OCI-LY7 (cell line): Measurements from ENCODE around the gene KIAA1671. TPM values are rescaled to one million over a fixed set of nuclear protein-coding genes. Genes with fewer than 3 reads are reported as not detected.
"Not testable (repeated sequence)": the region's sequence is repeated elsewhere in the genome, so short reads cannot be mapped to it uniquely, and the experiment has no call there.

Experiments
- BruUV-seq: library from RNA; stranded (reverse); fragments of 400-500 nt; replicated peaks from 2 replicates; lab custom pipeline; 2021; lab: Mats Ljungman, UMichigan
- CTCF ChIA-PET: fragments of 300-600 bp; sonication (Branson Sonifier 250); formaldehyde crosslinking; loops from one replicate; lab custom pipeline; 2022; ENCODE audit warnings: antibody characterized with exemption; ENCODE audit not compliant: unreplicated experiment; lab: Charles Lee
- POLR2A ChIA-PET: fragments of 300-600 bp; sonication (Branson Sonifier 250); formaldehyde crosslinking; loops from one replicate; lab custom pipeline; 2022; ENCODE audit warnings: antibody characterized with exemption; lab: Charles Lee
- DNase-seq: peaks from one replicate; pipeline ENCODE4 v3.0.0-alpha.2; 2015; ENCODE audit warnings: low spot score
- H2AFZ ChIP-seq: fragments of 200-600 bp; sonication (generic), shearing (Covaris generic); 2 replicates; pipeline ENCODE4 v1.6.1; 2014; ENCODE audit warnings: mild to moderate bottlenecking, antibody characterized with exemption, low read length, moderate library complexity
- H3K27ac ChIP-seq: fragments of 200-600 bp; sonication (generic); 2 replicates; pipeline ENCODE4 v1.5.1; 2014; ENCODE audit warnings: mixed run types, low read depth, mild to moderate bottlenecking, moderate library complexity, low read length, inconsistent platforms; ENCODE audit not compliant: poor library complexity, severe bottlenecking
- H3K36me3 ChIP-seq: fragments of 200-600 bp; sonication (generic); 2 replicates; pipeline ENCODE4 v1.6.1; 2014; ENCODE audit warnings: mild to moderate bottlenecking, antibody characterized with exemption, low read length, moderate library complexity, mixed read lengths; ENCODE audit not compliant: insufficient read depth
- H3K4me1 ChIP-seq: fragments of 200-600 bp; sonication (generic); 2 replicates; pipeline ENCODE4 v1.5.1; 2014; ENCODE audit warnings: mild to moderate bottlenecking, low read length; ENCODE audit not compliant: insufficient read depth, poor library complexity, severe bottlenecking
- H3K4me2 ChIP-seq: fragments of 200-600 bp; sonication (generic); 2 replicates; pipeline ENCODE4 v1.6.1; 2014; ENCODE audit warnings: mild to moderate bottlenecking, low read length
- H3K4me3 ChIP-seq: fragments of 200-600 bp; sonication (generic); 2 replicates; pipeline ENCODE4 v1.5.1; 2014; ENCODE audit warnings: mild to moderate bottlenecking, low read depth, low read length; ENCODE audit not compliant: poor library complexity, severe bottlenecking
- H3K79me2 ChIP-seq: fragments of 200-600 bp; sonication (generic); 2 replicates; pipeline ENCODE4 v1.6.1; 2016; ENCODE audit warnings: low read depth, mild to moderate bottlenecking, low read length, moderate library complexity, mixed read lengths; ENCODE audit not compliant: insufficient read depth
- H3K9me2 ChIP-seq: fragments of 200-600 bp; sonication (generic); 2 replicates; pipeline ENCODE4 v1.6.1; 2016; ENCODE audit warnings: mild to moderate bottlenecking, low read length, mixed read lengths; ENCODE audit not compliant: insufficient read depth
- H3K9me3 ChIP-seq: fragments of 200-600 bp; sonication (generic); 2 replicates; pipeline ENCODE4 v1.6.1; 2014; ENCODE audit warnings: mild to moderate bottlenecking, mixed run types, low read length, mixed read lengths
- H4K20me1 ChIP-seq: fragments of 200-600 bp; sonication (generic); 2 replicates; pipeline ENCODE4 v1.6.1; 2014; ENCODE audit warnings: mild to moderate bottlenecking, antibody characterized with exemption, low read length, moderate library complexity, mixed read lengths; ENCODE audit not compliant: insufficient read depth
- CTCF ChIP-seq: fragments of 200-600 bp; sonication (generic); conservative IDR thresholded peaks from 2 replicates; pipeline ENCODE4 v1.5.1; 2014; ENCODE audit warnings: mild to moderate bottlenecking, antibody characterized with exemption, low read length, moderate library complexity, mixed read lengths
- EZH2phosphoT487 ChIP-seq: fragments of 200-600 bp; sonication (generic); IDR thresholded peaks from 2 replicates; pipeline ENCODE4 v1.6.1; 2018; ENCODE audit warnings: low read depth, borderline replicate concordance, mild to moderate bottlenecking, mixed run types, antibody characterized with exemption, low read length, moderate library complexity, mixed read lengths
- intact Hi-C: fragments of 100-400 bp; cut with micrococcal nuclease; formaldehyde crosslinking; loops from one replicate; pipeline ENCODE4 v1.10.0; 2022; ENCODE audit not compliant: unreplicated experiment
- total RNA-seq, 2 experiments: library from RNA; depleted of rRNA in 1 of 2; stranded (reverse); fragments of >200 nt in 1 of 2; shearing (Covaris generic) in 1 of 2; gene quantifications; 2 replicates each; pipeline ENCODE4 v1.2.3, GENCODE V29; 2014 to 2022

Gene KIAA1671
- total RNA-seq, 2 experiments from 2014 or later = not detected

GRCh38 chr22:25178869-25179631 is 226.5 kb downstream of the KIAA1671 start:
- BruUV-seq, H3K9me2 ChIP-seq, H3K9me3 ChIP-seq, H3K79me2 ChIP-seq, CTCF ChIA-PET, intact Hi-C loops, H3K36me3 ChIP-seq, H3K27ac ChIP-seq, H4K20me1 ChIP-seq, DNase-seq, H2AFZ ChIP-seq, H3K4me1 ChIP-seq: not testable (repeated sequence)
- Histone ChIP-seq H3K4me3 (peak overlapping the region; percentile 52), H3K4me2 (0 out of 2 replicates have a peak overlapping the region, but pooled peaks have one; percentile 36)
- POLR2A ChIA-PET = interaction anchor here (1.1 kb wide), 1 partner anchor 17 kb away, joined by 3 read pairs; no protein-coding TSS in a partner anchor

GRCh38 chr22:25182131-25183110 is 229.9 kb downstream of the KIAA1671 start:
- Histone ChIP-seq H4K20me1 (no peaks in the 10 kb centered on the region), H2AFZ (no peak overlapping the region), H3K4me3 (no peak overlapping the region), H3K36me3 (no peaks in the 10 kb centered on the region), H3K9me2 (no peaks in the 10 kb centered on the region), H3K4me1 (no peaks in the 10 kb centered on the region), H3K79me2 (no peaks in the 10 kb centered on the region), H3K27ac (no peak overlapping the region), H3K4me2 (no peak overlapping the region), H3K9me3 (no peaks in the 10 kb centered on the region)
- intact Hi-C loops = no loop called here
- no peak for DNase-seq
- POLR2A ChIA-PET = no interaction called here
- no TSS peak for BruUV-seq
- TF ChIP-seq CTCF = no peak
- no peak for TF ChIP-seq EZH2phosphoT487
- CTCF ChIA-PET = no interaction called here

GRCh38 chr22:25183949-25184619 is 231.6 kb downstream of the KIAA1671 start:
- Histone ChIP-seq H4K20me1 (no peaks in the 10 kb centered on the region), H3K79me2 (no peaks in the 10 kb centered on the region), H2AFZ (no peak overlapping the region), H3K9me2 (no peaks in the 10 kb centered on the region), H3K9me3 (no peaks in the 10 kb centered on the region), H3K36me3 (no peaks in the 10 kb centered on the region), H3K4me2 (no peak overlapping the region), H3K27ac (no peak overlapping the region), H3K4me1 (no peaks in the 10 kb centered on the region), H3K4me3 (no peak overlapping the region)
- CTCF ChIA-PET = no interaction called here
- no peak for DNase-seq
- TF ChIP-seq EZH2phosphoT487 (no peak), CTCF (no peak)
- intact Hi-C loops = no loop called here
- POLR2A ChIA-PET = interaction anchor here (0.6 kb wide), 1 partner anchor 42 kb away, joined by 3 read pairs; no protein-coding TSS in a partner anchor
- BruUV-seq = no TSS peak
